A549 (cell line): ENCODE data around the gene CARD10. TPM values are rescaled to one million over a fixed set of nuclear protein-coding genes. Genes with fewer than 3 reads are reported as not detected.

Experiments
- ATAC-seq, 2 experiments: fragments of 200-7000 bp in 1 of 2; fragments of >200 bp in 1 of 2; cut with Nextera tagmentation in 1 of 2; cut with Tn5 transposase in 1 of 2; 3 replicates each; pipeline versions ENCODE4 v1.8.0 to v1.9.1; 2018 to 2020; ENCODE audit warnings: mild to moderate bottlenecking in 1 of 2, moderate library complexity in 1 of 2
- CTCF ChIA-PET: fragments of 300-600 bp; sonication (Branson Sonifier 250); formaldehyde crosslinking; extraction: SDS; loops from one replicate; lab custom pipeline; 2021; ENCODE audit warnings: antibody characterized with exemption, inconsistent platforms; lab: Yijun Ruan, JAX
- POLR2A ChIA-PET: fragments of 350-600 bp; formaldehyde crosslinking; extraction: SDS; loops from one replicate; lab custom pipeline; 2021; ENCODE audit warnings: antibody characterized with exemption, inconsistent platforms; lab: Yijun Ruan, JAX
- DNase-seq, 2 experiments: peaks; one replicate each; pipeline versions ENCODE4 v3.0.0 to v3.0.0-alpha.2; 2011 to 2016; ENCODE audit warnings: low read depth in 1 of 2, low spot score in 1 of 2
- FAIRE-seq: peaks from 2 replicates; lab custom pipeline; 2011; peaks lifted over from hg19 to GRCh38; lab: Jason Lieb, UNC
- H3K27ac ChIP-seq, 2 experiments: fragments of >200 bp; sonication (Bioruptor Twin); formaldehyde crosslinking; 3 replicates each; pipeline ENCODE4 v1.5.1; 2016 to 2017
- H3K4me1 ChIP-seq: fragments of >200 bp; sonication (Bioruptor Twin); formaldehyde crosslinking; 3 replicates; pipeline ENCODE4 v1.6.1; 2016
- H3K4me2 ChIP-seq: fragments of >200 bp; sonication (Bioruptor Twin); formaldehyde crosslinking; 3 replicates; pipeline ENCODE4 v1.6.1; 2016
- H3K4me3 ChIP-seq: fragments of >200 bp; sonication (Bioruptor Twin); formaldehyde crosslinking; 3 replicates; pipeline ENCODE4 v1.5.1; 2016
- H3K9me3 ChIP-seq: fragments of >200 bp; sonication (Bioruptor Twin); formaldehyde crosslinking; 3 replicates; pipeline ENCODE4 v1.6.1; 2016
- ATOH8 ChIP-seq: fragments of 250-450 bp; sonication (Bioruptor Pico); IDR thresholded peaks from 2 replicates; pipeline ENCODE4 v1.5.0; 2020; ENCODE audit warnings: low read depth, mild to moderate bottlenecking, moderate library complexity
- CBX2 ChIP-seq: fragments of 200-600 bp; sonication (generic); IDR thresholded peaks from 2 replicates; pipeline ENCODE4 v1.6.1; 2016; ENCODE audit warnings: low read depth, mild to moderate bottlenecking, borderline replicate concordance
- CBX8 ChIP-seq: fragments of 200-600 bp; sonication (generic); IDR thresholded peaks from 2 replicates; pipeline ENCODE4 v1.6.1; 2016
- CTCF ChIP-seq: fragments of >200 bp; sonication (Bioruptor Twin); formaldehyde crosslinking; IDR thresholded peaks from 3 replicates; pipeline ENCODE4 v1.5.1; 2016
- E2F6 ChIP-seq: IDR thresholded peaks from 2 replicates; pipeline ENCODE4 v1.6.1; 2012; ENCODE audit warnings: low read depth, borderline replicate concordance
- FOXS1 ChIP-seq: fragments of 250-450 bp; sonication (Bioruptor Pico); IDR thresholded peaks from 2 replicates; pipeline ENCODE4 v1.5.0; 2020; ENCODE audit warnings: mild to moderate bottlenecking, moderate library complexity
- HOXB13 ChIP-seq: fragments of 250-450 bp; sonication (Bioruptor Pico); IDR thresholded peaks from 2 replicates; pipeline ENCODE4 v1.5.0; 2020; ENCODE audit warnings: low read depth, mild to moderate bottlenecking, moderate library complexity
- MAFK ChIP-seq: fragments of 450-650 bp; IDR thresholded peaks from 2 replicates; pipeline ENCODE4 v1.6.1; 2014; ENCODE audit not compliant: partially characterized antibody
- MAZ ChIP-seq: fragments of 150-350 bp; IDR thresholded peaks from 2 replicates; pipeline ENCODE4 v1.6.1; 2014; ENCODE audit warnings: antibody characterized with exemption, low read depth, low read length, borderline replicate concordance
- MYC ChIP-seq: IDR thresholded peaks from 2 replicates; pipeline ENCODE4 v1.6.1; 2012; ENCODE audit warnings: mild to moderate bottlenecking, inconsistent platforms, low read length, improper control_type of control experiment, borderline replicate concordance
- NPAS2 ChIP-seq: fragments of 250-450 bp; sonication (Bioruptor Pico); IDR thresholded peaks from 2 replicates; pipeline ENCODE4 v1.8.0; 2022; ENCODE audit warnings: mild to moderate bottlenecking, moderate library complexity, borderline replicate concordance
- PBX3 ChIP-seq: IDR thresholded peaks from 2 replicates; pipeline ENCODE4 v1.6.1; 2012
- POLR2AphosphoS2 ChIP-seq: conservative IDR thresholded peaks from 2 replicates; pipeline ENCODE4 v1.6.1; 2012; ENCODE audit warnings: low read length, improper control_type of control experiment, inconsistent platforms
- RAD21 ChIP-seq, 2 experiments: fragments of >200 bp in 1 of 2; sonication (Bioruptor Twin) in 1 of 2; formaldehyde crosslinking in 1 of 2; IDR thresholded peaks in 1 of 2; conservative IDR thresholded peaks in 1 of 2; 2 replicates in 1 of 2; 3 replicates in 1 of 2; pipeline ENCODE4 v1.6.1; 2012 to 2018; ENCODE audit warnings: inconsistent platforms in 1 of 2
- RCOR1 ChIP-seq: fragments of 150-350 bp; IDR thresholded peaks from 2 replicates; pipeline ENCODE4 v1.6.1; 2014; ENCODE audit warnings: antibody characterized with exemption, low read length, low read depth
- REST ChIP-seq: fragments of 200-600 bp; sonication (generic); IDR thresholded peaks from 2 replicates; pipeline ENCODE4 v1.6.1; 2016; ENCODE audit warnings: antibody characterized with exemption, mild to moderate bottlenecking, moderate library complexity
- RFX5 ChIP-seq: fragments of 450-650 bp; IDR thresholded peaks from 2 replicates; pipeline ENCODE4 v1.7.1; 2014; ENCODE audit warnings: antibody characterized with exemption, mild to moderate bottlenecking, moderate library complexity
- TFCP2L1 ChIP-seq: fragments of 250-450 bp; sonication (Bioruptor Pico); IDR thresholded peaks from 2 replicates; pipeline ENCODE4 v1.5.0; 2021; ENCODE audit warnings: mild to moderate bottlenecking
- ZFP36 ChIP-seq: fragments of 450-650 bp; IDR thresholded peaks from 2 replicates; pipeline ENCODE4 v1.6.1; 2014; ENCODE audit warnings: borderline replicate concordance; ENCODE audit not compliant: partially characterized antibody
- WGBS: methylation state at CpG from one replicate; pipeline ENCODE4 v1.1.6; 2017; ENCODE audit errors: missing lambda C conversion rate; 5-methylcytosine and 5-hydroxymethylcytosine counted together
- polyA plus RNA-seq, 4 experiments: library from polyadenylated mRNA; depleted of rRNA in 3 of 4; stranded (reverse); fragments of >200 nt; fragmentation: RNase III in 1 of 4; extraction: RNeasy Plus Mini Kit Qiagen cat#74134 plus additional on column Dnase treatment in 1 of 4; gene quantifications; 2 replicates in 3 of 4; 3 replicates in 1 of 4; pipeline ENCODE4 v1.2.3, GENCODE V29; 2011 to 2017

Gene CARD10
- polyA plus RNA-seq, 2 of the 4 experiments (the other 2 are of a cell fraction) = 8.3 to 15.3 TPM

GRCh38 chr22:37562049-37562875 is 43.0 kb upstream of the CARD10 start:
- POLR2A ChIA-PET = interaction anchor here (0.6 to 1.5 kb wide), 3 partner anchors 17 to 222 kb away, joined by 3 to 7 read pairs (median 5); no protein-coding TSS in a partner anchor
- peak overlapping the region; percentile 100 for H3K27ac ChIP-seq
- TF ChIP-seq CBX2 (no peak), RAD21 (conservative IDR thresholded peaks at IDR 0.05 in 1 of 2, IDR thresholded peaks at IDR 0.05 in 1 of 2) (0 out of 5 replicates have a peak, but pooled peaks of 1 of the 2 experiments have one; percentile 2), REST (0 out of 2 replicates have a peak, but pooled peaks have one; percentile 1)
- FAIRE-seq (no peak), ATAC-seq (no peak), DNase-seq (no peak)
- H3K9me3 ChIP-seq = no peaks in the 10 kb centered on the region
- WGBS = 72% methylated on average over 10 of the region's 14 CpGs
- peak overlapping the region; percentile 98 for H3K4me2 ChIP-seq
- CTCF ChIA-PET = interaction anchor here (0.6 to 18.5 kb wide), 14 partner anchors 17 to 1646 kb away, joined by 3 to 771 read pairs (median 4); partner anchors contain the start of gene LGALS2
- H3K4me3 ChIP-seq = peak overlapping the region; percentile 98
- H3K4me1 ChIP-seq = peaks cover 53% of the 10 kb centered on the region

GRCh38 chr22:37561212-37562048 is 42.2 kb upstream of the CARD10 start:
- Histone ChIP-seq H3K4me3 (peak overlapping the region; percentile 98), H3K27ac (peak overlapping the region; percentile 100), H3K4me2 (peak overlapping the region; percentile 98), H3K4me1 (peaks cover 58% of the 10 kb centered on the region), H3K9me3 (no peaks in the 10 kb centered on the region)
- ATAC-seq (peak; percentile 57 to 71), FAIRE-seq (no peak), DNase-seq (peak; percentile 74 to 85)
- 1% methylated on average over 22 of the region's 56 CpGs for WGBS
- POLR2A ChIA-PET = interaction anchor here (1.3 to 1.5 kb wide), 3 partner anchors 12 to 31 kb away, joined by 3 to 8 read pairs (median 7); no protein-coding TSS in a partner anchor
- CTCF ChIA-PET = interaction anchor here (0.7 to 18.5 kb wide), 12 partner anchors 16 to 167 kb away, joined by 3 to 771 read pairs (median 4); partner anchors contain the start of gene LGALS2
- TF ChIP-seq PBX3 (no peak), MAZ (no peak), ATOH8 (CRISPR knock-in tag) (no peak), MYC (peak; percentile 99), E2F6 (peak; percentile 80; the same call in 1 of the 2 replicates), ZFP36 (no peak), HOXB13 (no peak), POLR2AphosphoS2 (no peak), FOXS1 (CRISPR knock-in tag) (no peak), NPAS2 (CRISPR knock-in tag) (no peak), RCOR1 (no peak), CBX8 (no peak), RFX5 (no peak), MAFK (no peak), TFCP2L1 (CRISPR knock-in tag) (0 out of 2 replicates have a peak, but pooled peaks have one; percentile 23), CTCF (peak; percentile 62)
